ENCODE data around the gene BST1. TPM values are rescaled to one million over a fixed set of nuclear protein-coding genes. Genes with fewer than 3 reads are reported as not detected.
A peak's percentile ranks its signal among the peaks of the same experiment; 100 is the strongest.

The BST1 gene
- total and polyA plus RNA-seq, 2 experiments from 2014 or later = 24.3 to 32.6 TPM

DNA sequence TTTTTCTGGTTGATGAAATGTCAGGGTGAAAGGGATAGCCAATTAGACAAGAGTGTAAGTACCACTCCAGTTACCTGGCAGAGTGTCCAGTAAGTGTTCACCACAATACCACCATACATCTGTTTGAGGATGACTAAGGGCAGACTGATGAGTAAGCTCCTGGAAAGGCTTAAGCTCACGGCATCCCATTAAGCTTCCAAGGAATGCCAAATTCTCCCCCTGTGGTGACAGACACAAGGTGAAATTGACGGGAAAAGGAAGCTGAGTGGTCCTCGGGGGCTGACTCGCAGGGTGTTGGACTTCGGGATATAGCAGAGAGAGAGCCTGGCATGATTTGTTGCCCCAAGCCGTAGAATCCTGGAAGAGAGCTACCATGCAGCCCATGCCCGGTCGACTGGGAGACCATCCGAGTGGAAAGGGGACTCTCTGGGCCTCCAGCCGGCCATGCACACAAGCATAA lies 7.6 kb upstream of the BST1 start:
- no peak overlapping the region for H2AFZ ChIP-seq
- H3K4me1 ChIP-seq (ENCODE audit: insufficient read depth) = peaks cover 43% of the 10 kb centered on the region
- H4K20me1 ChIP-seq (ENCODE audit: insufficient read depth) = no peaks in the 10 kb centered on the region
- H3K36me3 ChIP-seq (ENCODE audit: low read depth) = no peaks in the 10 kb centered on the region
- peak; percentile 96 for DNase-seq
- H3K79me2 ChIP-seq (ENCODE audit: insufficient read depth) = no peaks in the 10 kb centered on the region
- H3K4me2 ChIP-seq (ENCODE audit: unreplicated experiment) = peak overlapping the region; percentile 45
- no peak for TF ChIP-seq EZH2 (IDR thresholded peaks at IDR 0.05; ENCODE audit: insufficient read depth, poor library complexity, severe bottlenecking)
- peak; percentile 93 for TF ChIP-seq EZH2phosphoT487 (IDR thresholded peaks at IDR 0.05; ENCODE audit: insufficient read depth, low read depth)
- H3K27me3 ChIP-seq (replicated peaks; ENCODE audit: insufficient read depth) = no peaks in the 10 kb centered on the region
- peak overlapping the region; percentile 30 for H3K27ac ChIP-seq
- in situ Hi-C loops (cut with MboI) = no loop called here
- WGBS, 2 experiments (ENCODE audit: low coverage in 1 of 2, low lambda C conversion rate in 2 of 2, missing lambda C conversion rate in 2 of 2) = 38 to 39% methylated on average over 10 of the region's 10 CpGs
- no peaks in the 10 kb centered on the region for H3K9me3 ChIP-seq (ENCODE audit: low read depth)
- H3K4me3 ChIP-seq = no peak overlapping the region
- H3K9me2 ChIP-seq (ENCODE audit: insufficient read depth) = no peaks in the 10 kb centered on the region
- H3K9ac ChIP-seq = no peak overlapping the region
- peaks cover 38% of the 10 kb centered on the region for H3F3A ChIP-seq (ENCODE audit: insufficient read depth)

DNA sequence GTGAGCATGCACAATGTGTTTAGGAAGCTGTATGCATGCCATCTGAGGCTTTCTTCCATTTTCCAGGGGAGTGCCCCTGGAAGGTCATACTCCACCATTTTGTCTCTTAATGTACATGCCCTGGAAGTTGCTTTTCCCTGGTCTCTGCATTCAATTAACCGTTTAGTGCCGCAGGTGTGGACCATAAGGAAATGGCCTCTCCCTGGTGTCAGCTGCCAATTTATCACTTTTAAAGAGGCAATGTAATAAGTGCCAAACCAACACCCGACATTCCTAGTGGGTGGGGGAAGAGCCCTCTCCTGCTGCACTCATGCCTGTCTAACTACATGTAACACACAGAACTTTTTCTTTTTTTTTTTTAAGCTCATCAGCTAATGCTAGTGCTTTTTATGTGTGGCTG lies 7.1 kb upstream of the BST1 start:
- WGBS, 2 experiments (ENCODE audit: low coverage in 1 of 2, low lambda C conversion rate in 2 of 2, missing lambda C conversion rate in 2 of 2) = 54 to 59% methylated on average over 3 of the region's 3 CpGs
- H3K79me2 ChIP-seq (ENCODE audit: insufficient read depth) = no peaks in the 10 kb centered on the region
- peak overlapping the region; percentile 45 for H3K4me2 ChIP-seq (ENCODE audit: unreplicated experiment)
- no peak overlapping the region for H2AFZ ChIP-seq
- H3F3A ChIP-seq (ENCODE audit: insufficient read depth) = peaks cover 35% of the 10 kb centered on the region
- in situ Hi-C loops (cut with MboI) = no loop called here
- DNase-seq = no peak
- H3K4me1 ChIP-seq (ENCODE audit: insufficient read depth) = peaks cover 39% of the 10 kb centered on the region
- H3K4me3 ChIP-seq = no peak overlapping the region
- H3K27me3 ChIP-seq (replicated peaks; ENCODE audit: insufficient read depth) = no peaks in the 10 kb centered on the region
- H4K20me1 ChIP-seq (ENCODE audit: insufficient read depth) = no peaks in the 10 kb centered on the region
- no peak overlapping the region for H3K9ac ChIP-seq
- TF ChIP-seq EZH2phosphoT487 (IDR thresholded peaks at IDR 0.05; ENCODE audit: insufficient read depth, low read depth) = no peak
- no peak for TF ChIP-seq EZH2 (IDR thresholded peaks at IDR 0.05; ENCODE audit: insufficient read depth, poor library complexity, severe bottlenecking)
- H3K9me2 ChIP-seq (ENCODE audit: insufficient read depth) = no peaks in the 10 kb centered on the region
- no peaks in the 10 kb centered on the region for H3K36me3 ChIP-seq (ENCODE audit: low read depth)
- H3K27ac ChIP-seq = peak overlapping the region; percentile 30
- no peaks in the 10 kb centered on the region for H3K9me3 ChIP-seq (ENCODE audit: low read depth)

DNA sequence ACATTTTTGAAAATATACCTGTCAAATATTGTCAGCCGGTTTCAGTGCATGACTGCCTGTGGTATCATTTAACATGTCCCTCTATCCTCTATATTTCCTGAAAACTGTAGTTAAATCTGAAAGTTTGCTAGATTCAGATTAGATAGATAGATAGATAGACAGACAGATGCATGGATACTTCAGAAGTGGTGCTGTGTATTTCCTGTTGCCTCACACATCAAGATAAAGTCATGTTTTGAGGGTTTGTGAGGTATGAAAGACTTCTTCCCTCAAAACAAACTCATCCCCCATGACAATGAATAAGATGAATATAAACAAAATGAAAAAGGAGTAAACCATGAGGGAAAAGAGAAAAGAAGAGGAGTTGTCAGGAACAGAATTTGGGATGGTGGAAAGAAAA lies 6.0 kb upstream of the BST1 start:
- Histone ChIP-seq H3K27me3 (replicated peaks; ENCODE audit: insufficient read depth) (no peaks in the 10 kb centered on the region), H3K9me2 (ENCODE audit: insufficient read depth) (no peaks in the 10 kb centered on the region), H2AFZ (no peak overlapping the region), H3K4me1 (ENCODE audit: insufficient read depth) (peaks cover 27% of the 10 kb centered on the region), H4K20me1 (ENCODE audit: insufficient read depth) (no peaks in the 10 kb centered on the region), H3K27ac (no peak overlapping the region), H3K9me3 (ENCODE audit: low read depth) (no peaks in the 10 kb centered on the region), H3K79me2 (ENCODE audit: insufficient read depth) (no peaks in the 10 kb centered on the region), H3K9ac (no peak overlapping the region), H3K4me3 (no peak overlapping the region), H3F3A (ENCODE audit: insufficient read depth) (peaks cover 25% of the 10 kb centered on the region), H3K4me2 (ENCODE audit: unreplicated experiment) (no peak overlapping the region), H3K36me3 (ENCODE audit: low read depth) (no peaks in the 10 kb centered on the region)
- in situ Hi-C loops (cut with MboI) = no loop called here
- WGBS, 2 experiments (ENCODE audit: low coverage in 1 of 2, low lambda C conversion rate in 2 of 2, missing lambda C conversion rate in 2 of 2) = 98 to 100% methylated on average over 1 of the region's 1 CpG
- no peak for TF ChIP-seq EZH2phosphoT487 (IDR thresholded peaks at IDR 0.05; ENCODE audit: insufficient read depth, low read depth)
- no peak for TF ChIP-seq EZH2 (IDR thresholded peaks at IDR 0.05; ENCODE audit: insufficient read depth, poor library complexity, severe bottlenecking)
- no peak for DNase-seq

DNA sequence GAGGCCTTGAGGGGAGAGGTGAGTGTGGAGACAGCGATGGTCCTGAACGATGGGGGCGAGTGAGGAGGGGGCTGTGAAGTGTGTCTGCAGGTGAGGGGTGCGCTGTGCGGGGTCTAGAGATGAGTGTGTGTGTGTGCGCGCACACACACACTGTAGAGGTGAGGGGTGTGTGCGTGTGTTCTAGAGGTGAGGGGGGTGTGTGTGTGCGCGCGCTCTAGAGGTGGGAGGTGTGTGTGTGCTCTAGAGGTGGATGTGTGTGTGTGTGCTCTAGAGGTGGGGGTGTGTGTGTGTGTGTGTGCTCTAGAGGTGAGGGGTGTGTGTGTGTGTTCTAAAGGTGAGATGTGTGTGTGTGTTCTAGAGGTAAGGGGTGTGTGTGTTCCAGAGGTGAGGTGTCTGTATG lies 574 bp downstream of the BST1 start:
- TF ChIP-seq EZH2phosphoT487 (IDR thresholded peaks at IDR 0.05; ENCODE audit: insufficient read depth, low read depth) (no peak), EZH2 (IDR thresholded peaks at IDR 0.05; ENCODE audit: insufficient read depth, poor library complexity, severe bottlenecking) (no peak)
- H3K4me3 ChIP-seq = peak overlapping the region; percentile 76
- no peaks in the 10 kb centered on the region for H3K36me3 ChIP-seq (ENCODE audit: low read depth)
- no peaks in the 10 kb centered on the region for H3K9me3 ChIP-seq (ENCODE audit: low read depth)
- H3K27me3 ChIP-seq (replicated peaks; ENCODE audit: insufficient read depth) = no peaks in the 10 kb centered on the region
- WGBS, 2 experiments (ENCODE audit: low coverage in 1 of 2, low lambda C conversion rate in 2 of 2, missing lambda C conversion rate in 2 of 2) = 76% methylated on average over 11 of the region's 11 CpGs; no CpG with 5 or more reads in 1 of the 2 experiments
- no peaks in the 10 kb centered on the region for H3K9me2 ChIP-seq (ENCODE audit: insufficient read depth)
- no peaks in the 10 kb centered on the region for H4K20me1 ChIP-seq (ENCODE audit: insufficient read depth)
- peak overlapping the region; percentile 75 for H3K9ac ChIP-seq
- H2AFZ ChIP-seq = peak overlapping the region; percentile 93
- H3F3A ChIP-seq (ENCODE audit: insufficient read depth) = 0 out of 2 replicates have a peak, but pooled peaks cover 9% of the 10 kb centered on the region
- H3K4me1 ChIP-seq (ENCODE audit: insufficient read depth) = peaks cover 14% of the 10 kb centered on the region; the same call in 1 of the 2 replicates
- in situ Hi-C loops (cut with MboI) = no loop called here
- no peak for DNase-seq
- no peak overlapping the region for H3K27ac ChIP-seq
- H3K79me2 ChIP-seq (ENCODE audit: insufficient read depth) = no peaks in the 10 kb centered on the region
- peak overlapping the region; percentile 79 for H3K4me2 ChIP-seq (ENCODE audit: unreplicated experiment)

DNA sequence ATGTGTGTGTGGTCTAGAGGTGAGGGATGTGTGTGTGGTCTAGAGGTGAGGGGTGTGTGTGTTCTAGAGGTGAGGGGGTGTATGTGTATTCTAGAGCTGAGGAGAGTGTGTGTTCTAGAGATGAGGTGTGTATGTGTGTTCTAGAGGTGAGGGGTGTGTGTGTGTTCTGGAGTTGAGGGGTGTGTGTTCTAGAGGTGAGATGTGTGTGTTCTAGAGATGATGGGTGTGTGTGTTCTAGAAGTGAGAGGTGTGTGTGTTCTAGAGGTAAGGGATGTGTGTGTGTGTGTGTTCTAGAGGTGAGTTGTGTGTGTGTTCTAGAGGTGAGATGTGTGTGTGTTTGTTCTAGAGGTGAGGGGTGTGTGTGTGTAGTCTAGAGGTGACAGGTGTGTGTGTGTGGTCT lies 1.3 kb downstream of the BST1 start:
- no peak for DNase-seq
- Histone ChIP-seq H3K4me1 (ENCODE audit: insufficient read depth) (peaks cover 14% of the 10 kb centered on the region; the same call in 1 of the 2 replicates), H4K20me1 (ENCODE audit: insufficient read depth) (no peaks in the 10 kb centered on the region), H3K9me3 (ENCODE audit: low read depth) (no peaks in the 10 kb centered on the region), H3K9me2 (ENCODE audit: insufficient read depth) (no peaks in the 10 kb centered on the region), H2AFZ (no peak overlapping the region), H3K9ac (no peak overlapping the region), H3F3A (ENCODE audit: insufficient read depth) (0 out of 2 replicates have a peak, but pooled peaks cover 9% of the 10 kb centered on the region), H3K4me2 (ENCODE audit: unreplicated experiment) (no peak overlapping the region), H3K4me3 (no peak overlapping the region), H3K79me2 (ENCODE audit: insufficient read depth) (no peaks in the 10 kb centered on the region), H3K27me3 (replicated peaks; ENCODE audit: insufficient read depth) (no peaks in the 10 kb centered on the region), H3K36me3 (ENCODE audit: low read depth) (no peaks in the 10 kb centered on the region), H3K27ac (no peak overlapping the region)
- TF ChIP-seq EZH2 (IDR thresholded peaks at IDR 0.05; ENCODE audit: insufficient read depth, poor library complexity, severe bottlenecking) = no peak
- no peak for TF ChIP-seq EZH2phosphoT487 (IDR thresholded peaks at IDR 0.05; ENCODE audit: insufficient read depth, low read depth)
- in situ Hi-C loops (cut with MboI) = no loop called here
